Stomach (tissue), 19 donors: Measurements from ENCODE around the gene EGFL6. TPM values are rescaled to one million over a fixed set of nuclear protein-coding genes. Genes with fewer than 3 reads are reported as not detected.

Source experiments
- DNase-seq, 2 donors: peaks; one replicate each; pipeline versions ENCODE4 v3.0.0 to v3.0.0-alpha.2; 2013 to 2019
- H3K27ac ChIP-seq, 5 donors: fragments of 200-600 bp in 4 of 5; sonication (generic) in 4 of 5; one replicate each; pipeline ENCODE4 v1.5.1; 2013 to 2019; ENCODE audit warnings: mild to moderate bottlenecking in 1 of 5, moderate library complexity in 1 of 5
- H3K27me3 ChIP-seq, 3 donors: fragments of 200-600 bp; sonication (generic); one replicate each; pipeline ENCODE4 v1.5.1; 2017 to 2019; ENCODE audit warnings: mixed run types in 1 of 3
- H3K36me3 ChIP-seq, 4 donors: fragments of 200-600 bp; sonication (generic); 1 replicate in 3 of 4; 2 replicates in 1 of 4; pipeline ENCODE4 v1.5.1; 2016 to 2019
- H3K4me1 ChIP-seq, 4 donors: fragments of 200-600 bp; sonication (generic); one replicate each; pipeline ENCODE4 v1.5.1; 2016 to 2019
- H3K4me3 ChIP-seq, 4 donors: fragments of 200-600 bp; sonication (generic) in 3 of 4; one replicate each; pipeline ENCODE4 v1.5.1; 2016 to 2019; ENCODE audit warnings: mild to moderate bottlenecking in 1 of 4
- H3K9me3 ChIP-seq, 4 donors: fragments of 200-600 bp; sonication (generic); one replicate each; pipeline ENCODE4 v1.5.1; 2016 to 2019
- EP300 ChIP-seq: sonication (generic); formaldehyde crosslinking; IDR thresholded peaks from one replicate; pipeline ENCODE4 v1.6.1; 2017; ENCODE audit warnings: antibody characterized with exemption
- POLR2A ChIP-seq, 4 donors: fragments of 450-650 bp; IDR thresholded peaks; one replicate each; pipeline ENCODE4 v1.6.1; 2016; ENCODE audit warnings: antibody characterized with exemption in 4 of 4, control low read depth in 2 of 4, mild to moderate bottlenecking in 1 of 4, moderate library complexity in 1 of 4
- POLR2AphosphoS5 ChIP-seq, 3 donors: sonication (generic); formaldehyde crosslinking; IDR thresholded peaks; one replicate each; pipeline ENCODE4 v1.6.1; 2016; ENCODE audit warnings: antibody characterized with exemption in 3 of 3
- WGBS, 5 donors: extraction: QIAGEN DNeasy Blood & Tissue Kit in 3 of 5; methylation state at CpG; one replicate each; pipeline versions ENCODE4 v1.1.5 to v1.1.7; 2013 to 2018; 5-methylcytosine and 5-hydroxymethylcytosine counted together
- intact Hi-C: fragments of 100-400 bp; cut with DNase I; formaldehyde crosslinking; loops from one replicate; pipeline ENCODE4 v1.15.1; 2023; ENCODE audit warnings: low total_unique reads
- long read RNA-seq, 10 donors: transcript quantifications; one replicate each; lab custom pipeline, GENCODE V29; 2026
- polyA plus RNA-seq, 3 donors: library from polyadenylated mRNA; stranded (reverse); fragments of 200-250 nt; gene quantifications; one replicate each; pipeline ENCODE4 v1.2.3, GENCODE V29; 2013
- total RNA-seq, 5 donors: library from RNA; depleted of rRNA; stranded (reverse); fragments of >200 nt; gene quantifications; one replicate each; pipeline versions ENCODE4 v1.1.0 to v1.2.3, GENCODE V29; 2014 to 2016
- TF ChIP-seq, protein P1 (sequence below), 7 experiments: fragments of 450-650 bp in 4 of 7; fragments of 200-600 bp in 3 of 7; sonication (generic) in 3 of 7; IDR thresholded peaks; one replicate each; pipeline ENCODE4 v1.5.1; 2016 to 2019; ENCODE audit warnings: antibody characterized with exemption in 7 of 7, control low read depth in 2 of 7, mild to moderate bottlenecking in 1 of 7
- donor health status: healthy with polysubstance abuse.
- donor health status: Bipolar disorder and iron deficiency.
- donor health status: healthy.

EGFL6 gene, protein sequence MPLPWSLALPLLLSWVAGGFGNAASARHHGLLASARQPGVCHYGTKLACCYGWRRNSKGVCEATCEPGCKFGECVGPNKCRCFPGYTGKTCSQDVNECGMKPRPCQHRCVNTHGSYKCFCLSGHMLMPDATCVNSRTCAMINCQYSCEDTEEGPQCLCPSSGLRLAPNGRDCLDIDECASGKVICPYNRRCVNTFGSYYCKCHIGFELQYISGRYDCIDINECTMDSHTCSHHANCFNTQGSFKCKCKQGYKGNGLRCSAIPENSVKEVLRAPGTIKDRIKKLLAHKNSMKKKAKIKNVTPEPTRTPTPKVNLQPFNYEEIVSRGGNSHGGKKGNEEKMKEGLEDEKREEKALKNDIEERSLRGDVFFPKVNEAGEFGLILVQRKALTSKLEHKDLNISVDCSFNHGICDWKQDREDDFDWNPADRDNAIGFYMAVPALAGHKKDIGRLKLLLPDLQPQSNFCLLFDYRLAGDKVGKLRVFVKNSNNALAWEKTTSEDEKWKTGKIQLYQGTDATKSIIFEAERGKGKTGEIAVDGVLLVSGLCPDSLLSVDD
- total RNA-seq: 1 to 10 TPM in 1 of 5 donors, not detected in 4; 6.4 TPM
- 1 to 10 TPM in 2 of 3 donors, under 1 TPM in 1; 0.92 to 2.7 (median 2.4) TPM for polyA plus RNA-seq
- long read RNA-seq, donor 1, partial matches to known transcripts: 0 of 2 reads
- long read RNA-seq, donor 1, other reads (novel, unspliced or antisense): 0 of 2 reads
- long read RNA-seq, donor 2, partial matches to known transcripts: 0 of 4 reads
- long read RNA-seq, donor 2, other reads (novel, unspliced or antisense): 0 of 4 reads
- long read RNA-seq, donor 3: 0 reads
- long read RNA-seq, donor 4, partial matches to known transcripts: 0 of 1 reads
- long read RNA-seq, donor 4, other reads (novel, unspliced or antisense): 0 of 1 reads
- long read RNA-seq, donor 5, partial matches to known transcripts: 10 of 11 reads
- long read RNA-seq, donor 5, other reads (novel, unspliced or antisense): 0 of 11 reads
- long read RNA-seq, donor 6, partial matches to known transcripts: 8 of 14 reads
- long read RNA-seq, donor 6, other reads (novel, unspliced or antisense): 0 of 14 reads
- long read RNA-seq, donor 7, transcript EGFL6-202 (12 exons, 2,385 nt): major isoform, 5 of 23 reads
- long read RNA-seq, donor 7, partial matches to known transcripts: 16 of 23 reads
- long read RNA-seq, donor 7, other reads (novel, unspliced or antisense): 0 of 23 reads
- long read RNA-seq, donor 8, partial matches to known transcripts: 0 of 1 reads
- long read RNA-seq, donor 8, other reads (novel, unspliced or antisense): 0 of 1 reads
- long read RNA-seq, donor 9: 0 reads
- long read RNA-seq, donor 10: 0 reads

DNA sequence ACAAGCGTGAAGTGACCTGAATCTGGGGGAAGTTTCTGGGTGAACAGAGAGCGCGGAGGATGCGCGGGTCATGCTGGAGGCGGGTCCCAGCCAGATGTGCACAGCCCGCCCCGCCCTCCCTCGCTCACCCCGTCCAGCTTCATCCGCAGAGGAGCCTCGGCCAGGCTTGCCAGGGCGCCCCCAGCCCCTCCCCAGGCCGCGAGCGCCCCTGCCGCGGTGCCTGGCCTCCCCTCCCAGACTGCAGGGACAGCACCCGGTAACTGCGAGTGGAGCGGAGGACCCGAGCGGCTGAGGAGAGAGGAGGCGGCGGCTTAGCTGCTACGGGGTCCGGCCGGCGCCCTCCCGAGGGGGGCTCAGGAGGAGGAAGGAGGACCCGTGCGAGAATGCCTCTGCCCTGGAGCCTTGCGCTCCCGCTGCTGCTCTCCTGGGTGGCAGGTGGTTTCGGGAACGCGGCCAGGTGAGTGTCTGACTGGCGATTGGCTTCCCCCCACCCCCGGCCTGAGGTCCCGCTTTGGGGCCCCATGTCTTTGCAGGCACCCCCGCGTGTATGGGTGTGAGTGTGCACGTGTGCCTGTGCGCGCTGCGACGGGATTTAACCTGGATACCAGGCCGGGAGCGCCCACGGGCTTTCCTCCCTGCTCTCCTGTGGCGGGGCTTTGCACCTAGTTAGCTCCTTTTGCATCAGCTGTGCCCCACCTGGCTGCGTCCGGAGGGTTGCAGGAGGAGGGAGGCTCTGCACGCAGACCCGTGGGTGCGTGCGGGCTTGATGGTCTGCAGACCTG, at the start of gene EGFL6:
EGFL6 (plus strand) TSS at position 123 of the 782 bp plus-strand sequence; CDS start at position 384, 261 bp downstream.
- no peak within 1 kb of the TSS for H3K27ac ChIP-seq
- H3K4me3 ChIP-seq: peak within 1 kb of the TSS; percentile 18 to 37 (median 23)
- DNase-seq: peak in 1 of 2 donors; percentile 30
- intact Hi-C loops: no loop called here
- H3K27me3 ChIP-seq: peaks cover 6 to 30% (median 27%) of the 10 kb centered on the region in 3 donors
- no peaks in the 10 kb centered on the region for H3K36me3 ChIP-seq
- TF ChIP-seq EP300 (no peak), POLR2AphosphoS5 (IDR thresholded peaks at IDR 0.05) (no peak), POLR2A (IDR thresholded peaks at IDR 0.05) (no peak)
- TF ChIP-seq, protein P1, sequence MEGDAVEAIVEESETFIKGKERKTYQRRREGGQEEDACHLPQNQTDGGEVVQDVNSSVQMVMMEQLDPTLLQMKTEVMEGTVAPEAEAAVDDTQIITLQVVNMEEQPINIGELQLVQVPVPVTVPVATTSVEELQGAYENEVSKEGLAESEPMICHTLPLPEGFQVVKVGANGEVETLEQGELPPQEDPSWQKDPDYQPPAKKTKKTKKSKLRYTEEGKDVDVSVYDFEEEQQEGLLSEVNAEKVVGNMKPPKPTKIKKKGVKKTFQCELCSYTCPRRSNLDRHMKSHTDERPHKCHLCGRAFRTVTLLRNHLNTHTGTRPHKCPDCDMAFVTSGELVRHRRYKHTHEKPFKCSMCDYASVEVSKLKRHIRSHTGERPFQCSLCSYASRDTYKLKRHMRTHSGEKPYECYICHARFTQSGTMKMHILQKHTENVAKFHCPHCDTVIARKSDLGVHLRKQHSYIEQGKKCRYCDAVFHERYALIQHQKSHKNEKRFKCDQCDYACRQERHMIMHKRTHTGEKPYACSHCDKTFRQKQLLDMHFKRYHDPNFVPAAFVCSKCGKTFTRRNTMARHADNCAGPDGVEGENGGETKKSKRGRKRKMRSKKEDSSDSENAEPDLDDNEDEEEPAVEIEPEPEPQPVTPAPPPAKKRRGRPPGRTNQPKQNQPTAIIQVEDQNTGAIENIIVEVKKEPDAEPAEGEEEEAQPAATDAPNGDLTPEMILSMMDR (IDR thresholded peaks at IDR 0.05): no peak
- WGBS, 5 donors: 0 to 21% (median 7%) methylated on average over 14 to 55 of the region's 57 CpGs
- no peaks in the 10 kb centered on the region for H3K9me3 ChIP-seq
- H3K4me1 ChIP-seq: peaks cover 0 to 10% (median 9%) of the 10 kb centered on the region in 4 donors

DNA sequence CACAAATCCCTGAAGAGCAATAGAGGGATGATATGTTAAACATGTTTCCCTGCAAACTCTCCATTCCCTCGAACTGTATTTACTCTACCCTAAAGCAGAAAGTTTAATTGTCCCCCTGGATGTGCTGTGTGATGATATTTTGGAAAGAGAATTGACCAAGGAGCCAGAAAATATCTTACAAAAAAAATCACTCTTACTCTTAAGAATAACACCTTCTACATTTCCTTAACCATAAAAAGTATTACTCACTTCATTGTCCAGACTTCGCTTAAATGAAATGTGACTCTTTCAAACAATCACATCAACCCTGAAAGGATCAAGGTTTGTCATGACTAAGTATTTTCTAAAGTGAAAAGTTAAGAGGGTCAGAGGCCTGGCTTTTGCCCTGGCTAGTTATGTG, 49.0 kb upstream of the EGFL6 start:
- Histone ChIP-seq H3K4me1 (no peaks in the 10 kb centered on the region), H3K9me3 (no peaks in the 10 kb centered on the region), H3K27ac (no peak overlapping the region), H3K27me3 (peaks cover 0 to 3% (median 0%) of the 10 kb centered on the region in 3 donors), H3K4me3 (no peak overlapping the region), H3K36me3 (no peaks in the 10 kb centered on the region)
- WGBS, 5 donors: 61 to 83% (median 75%) methylated on average over 2 of the region's 2 CpGs
- no peak for DNase-seq
- no peak for TF ChIP-seq POLR2A (IDR thresholded peaks at IDR 0.05)
- TF ChIP-seq, protein P1 (IDR thresholded peaks at IDR 0.05): no peak
- TF ChIP-seq POLR2AphosphoS5 (IDR thresholded peaks at IDR 0.05): no peak
- no peak for TF ChIP-seq EP300
- intact Hi-C loops: no loop called here

DNA sequence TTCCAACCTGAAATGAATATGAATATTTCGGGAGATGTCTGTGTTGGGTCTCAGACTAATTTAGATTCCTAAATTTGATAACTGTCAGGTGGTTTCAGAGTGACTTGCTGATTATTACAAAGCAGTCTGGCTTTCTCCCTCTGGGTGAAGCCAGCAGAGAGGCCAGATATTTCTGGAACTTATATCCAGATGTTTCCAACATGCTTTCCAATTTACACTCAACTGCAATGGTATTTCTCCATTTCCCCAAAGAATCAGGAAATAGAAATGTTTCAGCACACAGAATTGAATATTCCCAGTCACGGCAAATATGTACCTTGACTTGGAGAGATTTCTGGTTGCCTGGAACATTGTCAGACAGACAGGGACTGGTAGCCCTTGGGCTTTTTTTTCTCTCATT, 48.5 kb upstream of the EGFL6 start:
- Histone ChIP-seq H3K36me3 (no peaks in the 10 kb centered on the region), H3K4me3 (no peak overlapping the region), H3K4me1 (no peaks in the 10 kb centered on the region), H3K27ac (no peak overlapping the region), H3K27me3 (peaks cover 0 to 3% (median 0%) of the 10 kb centered on the region in 3 donors), H3K9me3 (no peaks in the 10 kb centered on the region)
- 63 to 81% (median 79%) methylated on average over 2 of the region's 2 CpGs for WGBS, 5 donors
- TF ChIP-seq, protein P1 (IDR thresholded peaks at IDR 0.05): no peak
- no peak for TF ChIP-seq POLR2A (IDR thresholded peaks at IDR 0.05)
- no peak for TF ChIP-seq POLR2AphosphoS5 (IDR thresholded peaks at IDR 0.05)
- no peak for TF ChIP-seq EP300
- DNase-seq: peak in 1 of 2 donors; percentile 29
- intact Hi-C loops: no loop called here
